ENCODE data around the gene KRT73.

Gene KRT73

DNA sequence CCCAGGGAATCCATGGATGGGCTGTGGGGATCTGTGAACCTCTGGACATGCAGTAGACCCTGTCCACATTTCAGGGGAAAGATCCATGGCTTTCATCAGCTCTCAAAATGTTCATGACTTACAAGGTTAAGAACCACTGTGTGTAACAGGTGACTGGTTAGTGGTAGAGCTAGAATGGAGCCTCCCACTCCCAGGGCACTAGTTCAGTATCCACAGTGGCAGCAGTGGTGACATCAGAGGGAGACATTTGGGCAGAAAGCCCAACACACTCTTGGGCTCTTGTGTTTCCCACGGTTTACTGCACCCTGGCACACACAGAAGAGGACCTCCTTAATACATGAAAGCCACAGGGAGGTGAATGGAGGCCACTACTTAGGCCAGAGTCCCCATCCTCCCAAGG is 53.8 kb downstream of the KRT73 start:
- no peak for DNase-seq

DNA sequence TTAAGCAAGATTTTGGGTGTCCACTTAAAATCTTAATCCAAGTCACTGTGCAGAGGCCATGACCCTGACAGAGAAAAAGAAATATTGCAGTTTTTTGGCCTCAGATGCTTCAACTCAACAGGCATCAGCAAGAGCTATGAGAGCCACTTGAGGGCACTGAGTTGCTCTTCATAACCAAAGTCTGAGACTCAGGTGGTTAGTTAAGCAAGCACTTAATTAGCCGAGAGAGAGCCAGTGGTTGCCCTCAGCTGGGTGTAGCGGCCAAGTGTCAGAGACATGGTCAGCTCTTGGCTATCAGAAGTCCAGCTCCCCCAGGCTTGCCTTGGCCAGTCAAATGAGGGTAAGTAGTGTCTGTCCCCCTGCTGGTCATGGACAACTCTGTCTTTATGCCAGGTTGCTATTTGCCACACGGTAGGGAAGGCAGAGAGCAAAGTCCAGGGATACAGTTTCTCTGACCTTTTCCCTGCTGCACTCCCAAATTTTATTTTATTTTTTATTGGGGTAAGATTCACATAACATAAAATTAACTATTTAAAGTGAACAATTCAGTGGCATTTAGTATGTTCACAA is 56.4 kb downstream of the KRT73 start:
- no peak for DNase-seq

DNA sequence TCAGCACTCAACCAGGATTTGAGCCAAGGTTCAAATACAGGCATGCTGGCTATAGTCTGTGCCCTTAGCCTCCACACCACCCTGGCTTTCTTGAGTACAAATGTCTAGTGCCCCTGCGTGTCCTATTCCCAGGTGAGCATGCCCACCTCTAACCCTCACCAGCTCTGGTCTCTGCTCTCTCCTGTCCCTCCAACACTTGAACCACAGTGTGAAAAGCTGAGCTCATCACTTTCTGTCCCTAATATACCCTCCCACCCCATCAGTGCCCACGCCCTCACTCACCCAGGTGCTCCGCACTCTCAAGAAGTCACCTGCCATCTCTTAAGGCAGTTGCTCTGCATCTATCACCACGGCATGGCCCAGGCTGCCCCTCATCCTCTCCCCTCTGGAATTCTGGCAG is 58.4 kb downstream of the KRT73 start:
- DNase-seq, result no peak

DNA sequence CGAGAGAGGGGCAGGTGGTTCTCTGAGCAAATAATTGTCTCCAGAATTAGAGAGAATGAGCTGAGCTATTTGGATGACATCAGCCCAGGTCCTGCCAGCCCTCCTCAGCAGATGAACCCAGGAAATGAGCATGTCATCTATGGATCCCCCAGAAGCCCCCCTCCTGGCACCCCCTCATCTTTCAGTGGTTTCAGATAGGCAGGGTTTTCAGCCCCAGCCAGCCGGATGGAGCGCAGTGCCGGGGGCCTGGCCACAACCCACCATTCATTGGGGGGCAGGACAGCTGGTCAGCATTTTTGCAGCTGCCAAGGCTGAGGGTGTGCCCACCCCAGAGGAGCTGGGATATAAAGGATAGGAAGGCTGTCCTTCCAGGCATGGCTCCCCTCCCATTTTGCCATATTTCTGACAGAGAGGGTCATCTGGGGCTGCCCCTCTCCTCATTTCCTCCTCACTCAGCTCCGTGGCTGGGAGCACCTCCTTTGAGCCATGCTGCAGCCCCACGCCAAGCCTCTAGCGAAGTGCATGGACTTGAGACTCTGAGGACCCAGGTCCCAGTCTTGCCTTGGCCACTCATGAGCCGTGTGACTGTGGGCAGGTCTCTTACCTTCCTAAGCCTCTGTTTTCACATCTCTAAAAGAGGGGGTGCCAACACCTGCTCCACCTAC is 59.4 kb downstream of the KRT73 start:
- DNase-seq, result no peak

Data from stimulated activated CD4-positive, alpha-beta T cell treated with anti-CD3 and anti-CD28 coated beads, Interleukin-4, amount 100 ng/mL, for 4 hours (primary cell).